ENCODE data around the gene LYPLA2. TPM values are rescaled to one million over a fixed set of nuclear protein-coding genes. Genes with fewer than 3 reads are reported as not detected.

LYPLA2 gene
- 59.9 and 95.4 TPM in 2 replicates for total RNA-seq

GRCh38 chr1:23790696-23791515 is at the start of gene LYPLA2:
Gene LYPLA2, plus strand, starts transcription at chr1:23791145. Its CDS starts 1,538 bp downstream, at chr1:23792683.

GRCh38 chr1:23743287-23744152 is 47.4 kb upstream of the LYPLA2 start, which contains the start of gene ELOA:
Gene ELOA, plus strand, starts transcription at chr1:23743471. Its CDS starts 33 bp downstream, at chr1:23743504.

GRCh38 chr1:23777979-23778814 is 12.7 kb upstream of the LYPLA2 start, which contains the start of gene PITHD1:
Gene PITHD1, plus strand, starts transcription at chr1:23778418. Its CDS starts 98 bp downstream, at chr1:23778516.

GRCh38 chr1:23800400-23801337 is 9.7 kb downstream of the LYPLA2 start, which contains the start of gene GALE:
Gene GALE, minus strand, starts transcription at chr1:23800754. Its CDS starts 1,747 bp downstream, at chr1:23799007.

GRCh38 chr1:23825076-23825761 is 34.3 kb downstream of the LYPLA2 start, which contains the start of gene HMGCL:
Gene HMGCL, minus strand, starts transcription at chr1:23825429. Its CDS starts 14 bp downstream, at chr1:23825415.

Other genes with a start within 250 kb of the LYPLA2 start
- gene ID3, start 231.6 kb upstream of the LYPLA2 start, total RNA-seq: 33.7 and 41.8 TPM in 2 replicates
- gene RPL11, start 99.3 kb upstream of the LYPLA2 start, total RNA-seq: 860 and 1,006 TPM in 2 replicates
- gene ELOA, start 47.7 kb upstream of the LYPLA2 start, total RNA-seq: 19.3 and 27.1 TPM in 2 replicates
- gene PITHD1, start 12.7 kb upstream of the LYPLA2 start, total RNA-seq: 40.4 and 44.1 TPM in 2 replicates
- 75.5 and 97.2 TPM in 2 replicates for gene GALE, start 9.6 kb downstream of the LYPLA2 start, total RNA-seq
- 57.2 and 67.7 TPM in 2 replicates for gene HMGCL, start 34.3 kb downstream of the LYPLA2 start, total RNA-seq
- gene FUCA1, start 77.1 kb downstream of the LYPLA2 start, total RNA-seq: 1.7 and 2.1 TPM in 2 replicates
- gene CNR2, start 122.2 kb downstream of the LYPLA2 start, total RNA-seq: not detected in 2 replicates
- gene PNRC2, start 168.7 kb downstream of the LYPLA2 start, total RNA-seq: 70.2 and 75.8 TPM in 2 replicates
- 44.7 and 73.2 TPM in 2 replicates for gene SRSF10, start 189.2 kb downstream of the LYPLA2 start, total RNA-seq

Data from myometrial cell (primary cell).